ENCODE measurements around the gene KLHDC8A. TPM values are rescaled to one million over a fixed set of nuclear protein-coding genes. Genes with fewer than 3 reads are reported as not detected.

Gene KLHDC8A
- total and polyA plus RNA-seq, 2 of the 13 experiments (the other 11 are each of a cell fraction or from before 2014, with no cell fraction given) = not detected

DNA sequence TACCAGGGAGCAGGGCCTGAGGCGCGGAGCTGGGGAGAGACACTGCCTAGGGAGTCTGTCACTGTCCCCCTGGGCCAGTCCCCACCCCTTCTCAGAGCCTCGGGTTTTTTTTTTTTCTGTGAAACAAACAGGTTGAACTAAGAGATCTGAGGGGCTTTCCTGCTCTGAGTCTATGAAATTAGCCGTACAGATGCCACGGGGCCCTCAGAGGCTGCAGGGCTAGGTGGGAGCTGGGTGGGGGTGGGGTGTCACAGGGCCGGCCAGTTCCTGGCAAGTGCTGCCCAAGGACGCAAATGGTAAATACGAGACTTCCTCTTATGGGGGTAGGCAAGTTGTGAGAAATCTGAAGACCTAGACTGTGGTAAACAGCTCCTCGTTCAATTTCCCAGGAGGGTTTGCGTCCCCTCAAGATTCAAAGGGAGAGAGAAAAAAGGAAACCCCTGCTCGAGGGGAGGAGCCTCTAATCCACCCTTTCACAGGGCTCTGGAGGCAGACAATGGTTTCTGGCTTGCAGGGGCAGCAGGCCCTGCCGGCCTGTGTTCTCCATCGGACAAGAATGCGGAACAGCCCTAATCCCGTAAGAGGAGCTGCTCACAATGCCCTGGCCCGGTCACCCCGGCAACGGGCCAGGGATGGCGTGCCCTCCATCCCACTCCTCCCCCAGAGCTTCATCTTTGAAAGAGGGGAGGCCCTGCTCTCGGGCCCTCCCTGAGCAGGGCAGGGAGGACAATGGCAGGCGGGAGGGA, 43.0 kb downstream of the KLHDC8A start (continued):
- TF ChIP-seq, protein P1, sequence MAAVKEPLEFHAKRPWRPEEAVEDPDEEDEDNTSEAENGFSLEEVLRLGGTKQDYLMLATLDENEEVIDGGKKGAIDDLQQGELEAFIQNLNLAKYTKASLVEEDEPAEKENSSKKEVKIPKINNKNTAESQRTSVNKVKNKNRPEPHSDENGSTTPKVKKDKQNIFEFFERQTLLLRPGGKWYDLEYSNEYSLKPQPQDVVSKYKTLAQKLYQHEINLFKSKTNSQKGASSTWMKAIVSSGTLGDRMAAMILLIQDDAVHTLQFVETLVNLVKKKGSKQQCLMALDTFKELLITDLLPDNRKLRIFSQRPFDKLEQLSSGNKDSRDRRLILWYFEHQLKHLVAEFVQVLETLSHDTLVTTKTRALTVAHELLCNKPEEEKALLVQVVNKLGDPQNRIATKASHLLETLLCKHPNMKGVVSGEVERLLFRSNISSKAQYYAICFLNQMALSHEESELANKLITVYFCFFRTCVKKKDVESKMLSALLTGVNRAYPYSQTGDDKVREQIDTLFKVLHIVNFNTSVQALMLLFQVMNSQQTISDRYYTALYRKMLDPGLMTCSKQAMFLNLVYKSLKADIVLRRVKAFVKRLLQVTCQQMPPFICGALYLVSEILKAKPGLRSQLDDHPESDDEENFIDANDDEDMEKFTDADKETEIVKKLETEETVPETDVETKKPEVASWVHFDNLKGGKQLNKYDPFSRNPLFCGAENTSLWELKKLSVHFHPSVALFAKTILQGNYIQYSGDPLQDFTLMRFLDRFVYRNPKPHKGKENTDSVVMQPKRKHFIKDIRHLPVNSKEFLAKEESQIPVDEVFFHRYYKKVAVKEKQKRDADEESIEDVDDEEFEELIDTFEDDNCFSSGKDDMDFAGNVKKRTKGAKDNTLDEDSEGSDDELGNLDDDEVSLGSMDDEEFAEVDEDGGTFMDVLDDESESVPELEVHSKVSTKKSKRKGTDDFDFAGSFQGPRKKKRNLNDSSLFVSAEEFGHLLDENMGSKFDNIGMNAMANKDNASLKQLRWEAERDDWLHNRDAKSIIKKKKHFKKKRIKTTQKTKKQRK (IDR thresholded peaks at IDR 0.05; ENCODE audit: low read length) = no peak
- TF ChIP-seq, protein P2, sequence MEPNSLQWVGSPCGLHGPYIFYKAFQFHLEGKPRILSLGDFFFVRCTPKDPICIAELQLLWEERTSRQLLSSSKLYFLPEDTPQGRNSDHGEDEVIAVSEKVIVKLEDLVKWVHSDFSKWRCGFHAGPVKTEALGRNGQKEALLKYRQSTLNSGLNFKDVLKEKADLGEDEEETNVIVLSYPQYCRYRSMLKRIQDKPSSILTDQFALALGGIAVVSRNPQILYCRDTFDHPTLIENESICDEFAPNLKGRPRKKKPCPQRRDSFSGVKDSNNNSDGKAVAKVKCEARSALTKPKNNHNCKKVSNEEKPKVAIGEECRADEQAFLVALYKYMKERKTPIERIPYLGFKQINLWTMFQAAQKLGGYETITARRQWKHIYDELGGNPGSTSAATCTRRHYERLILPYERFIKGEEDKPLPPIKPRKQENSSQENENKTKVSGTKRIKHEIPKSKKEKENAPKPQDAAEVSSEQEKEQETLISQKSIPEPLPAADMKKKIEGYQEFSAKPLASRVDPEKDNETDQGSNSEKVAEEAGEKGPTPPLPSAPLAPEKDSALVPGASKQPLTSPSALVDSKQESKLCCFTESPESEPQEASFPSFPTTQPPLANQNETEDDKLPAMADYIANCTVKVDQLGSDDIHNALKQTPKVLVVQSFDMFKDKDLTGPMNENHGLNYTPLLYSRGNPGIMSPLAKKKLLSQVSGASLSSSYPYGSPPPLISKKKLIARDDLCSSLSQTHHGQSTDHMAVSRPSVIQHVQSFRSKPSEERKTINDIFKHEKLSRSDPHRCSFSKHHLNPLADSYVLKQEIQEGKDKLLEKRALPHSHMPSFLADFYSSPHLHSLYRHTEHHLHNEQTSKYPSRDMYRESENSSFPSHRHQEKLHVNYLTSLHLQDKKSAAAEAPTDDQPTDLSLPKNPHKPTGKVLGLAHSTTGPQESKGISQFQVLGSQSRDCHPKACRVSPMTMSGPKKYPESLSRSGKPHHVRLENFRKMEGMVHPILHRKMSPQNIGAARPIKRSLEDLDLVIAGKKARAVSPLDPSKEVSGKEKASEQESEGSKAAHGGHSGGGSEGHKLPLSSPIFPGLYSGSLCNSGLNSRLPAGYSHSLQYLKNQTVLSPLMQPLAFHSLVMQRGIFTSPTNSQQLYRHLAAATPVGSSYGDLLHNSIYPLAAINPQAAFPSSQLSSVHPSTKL (CRISPR knock-in tag; IDR thresholded peaks at IDR 0.05) = 0 out of 2 replicates have a peak, but pooled peaks have one; percentile 41
- no peak for TF ChIP-seq ZNF546 (CRISPR knock-in tag; conservative IDR thresholded peaks at IDR 0.05)

Data from HepG2 (cell line).